WTC11 (cell line): ENCODE results near the gene WSB2. TPM values are rescaled to one million over a fixed set of nuclear protein-coding genes. Genes with fewer than 3 reads are reported as not detected.

Experiments
- ATAC-seq: fragments of 200-7000 bp; cut with Tn5 transposase; 2 replicates; pipeline ENCODE4 v1.10.0; 2021; ENCODE audit warnings: mild to moderate bottlenecking, moderate library complexity
- CTCF ChIA-PET: fragments of 300-600 bp; sonication (Branson Sonifier 250); formaldehyde crosslinking; loops from one replicate; lab custom pipeline; 2021; ENCODE audit warnings: antibody characterized with exemption; lab: Charles Lee
- POLR2A ChIA-PET: fragments of 350-600 bp; sonication (Branson Sonifier 250); formaldehyde crosslinking; loops from one replicate; lab custom pipeline; 2021; ENCODE audit warnings: antibody characterized with exemption; lab: Charles Lee
- DNase-seq: peaks from one replicate; pipeline ENCODE4 v3.0.0; 2021; ENCODE audit warnings: low spot score
- H3K27ac Mint-ChIP-seq: 2 replicates; pipeline ENCODE4 v1.8.0; 2021; ENCODE audit warnings: mixed read lengths
- H3K27me3 Mint-ChIP-seq: 2 replicates; pipeline ENCODE4 v1.8.0; 2021; ENCODE audit warnings: low read depth, mild to moderate bottlenecking, moderate library complexity, mixed read lengths
- H3K36me3 Mint-ChIP-seq: 2 replicates; pipeline ENCODE4 v1.8.0; 2021; ENCODE audit warnings: mixed read lengths
- H3K4me1 Mint-ChIP-seq: 2 replicates; pipeline ENCODE4 v1.8.0; 2022; ENCODE audit warnings: mixed read lengths
- H3K4me3 Mint-ChIP-seq: 2 replicates; pipeline ENCODE4 v1.8.0; 2021; ENCODE audit warnings: mild to moderate bottlenecking, moderate library complexity, mixed read lengths
- H3K9me3 Mint-ChIP-seq: 2 replicates; pipeline ENCODE4 v1.8.0; 2021; ENCODE audit warnings: mixed read lengths
- ELF4 ChIP-seq: sonication (generic); formaldehyde crosslinking; IDR thresholded peaks from 2 replicates; pipeline ENCODE4 v1.8.1; 2022; ENCODE audit warnings: low read depth, mild to moderate bottlenecking, moderate library complexity, missing genetic modification reagents
- FOXK1 ChIP-seq: sonication (generic); formaldehyde crosslinking; IDR thresholded peaks from 2 replicates; pipeline ENCODE4 v1.8.0; 2022; ENCODE audit warnings: mild to moderate bottlenecking, moderate library complexity, missing genetic modification reagents
- NR2C2 ChIP-seq: sonication (generic); formaldehyde crosslinking; IDR thresholded peaks from 2 replicates; pipeline ENCODE4 v1.8.0; 2022; ENCODE audit warnings: mild to moderate bottlenecking, missing genetic modification reagents
- PRDM15 ChIP-seq: sonication (generic); formaldehyde crosslinking; IDR thresholded peaks from 2 replicates; pipeline ENCODE4 v1.8.0; 2022; ENCODE audit warnings: missing genetic modification reagents
- PRRX2 ChIP-seq: fragments of 250-450 bp; sonication (Bioruptor Pico); IDR thresholded peaks from 2 replicates; pipeline ENCODE4 v1.8.0; 2021; ENCODE audit warnings: mild to moderate bottlenecking
- TEAD4 ChIP-seq: sonication (generic); formaldehyde crosslinking; IDR thresholded peaks from 2 replicates; pipeline ENCODE4 v1.8.0; 2022; ENCODE audit warnings: mild to moderate bottlenecking, missing genetic modification reagents
- USF1 ChIP-seq: sonication (generic); formaldehyde crosslinking; IDR thresholded peaks from 2 replicates; pipeline ENCODE4 v1.8.0; 2022; ENCODE audit warnings: mild to moderate bottlenecking, missing genetic modification reagents
- USF2 ChIP-seq: sonication (generic); formaldehyde crosslinking; IDR thresholded peaks from 2 replicates; pipeline ENCODE4 v1.8.1; 2023; ENCODE audit warnings: mild to moderate bottlenecking, missing genetic modification reagents, moderate library complexity
- ZNF121 ChIP-seq: sonication (generic); formaldehyde crosslinking; IDR thresholded peaks from 2 replicates; pipeline ENCODE4 v1.8.0; 2023; ENCODE audit warnings: missing genetic modification reagents
- ZNF396 ChIP-seq: fragments of 250-450 bp; sonication (Bioruptor Pico); IDR thresholded peaks from 2 replicates; pipeline ENCODE4 v1.8.0; 2021; ENCODE audit warnings: mild to moderate bottlenecking, moderate library complexity, borderline replicate concordance
- ZNF416 ChIP-seq: fragments of 250-450 bp; sonication (Bioruptor Pico); IDR thresholded peaks from 2 replicates; pipeline ENCODE4 v1.9.0; 2021; ENCODE audit warnings: mild to moderate bottlenecking, inconsistent platforms
- ZNF512 ChIP-seq: sonication (generic); formaldehyde crosslinking; IDR thresholded peaks from 2 replicates; pipeline ENCODE4 v1.8.1; 2022; ENCODE audit warnings: missing genetic modification reagents, borderline replicate concordance
- ZNF532 ChIP-seq: fragments of 250-450 bp; sonication (Bioruptor Pico); IDR thresholded peaks from 2 replicates; pipeline ENCODE4 v1.9.0; 2021; ENCODE audit warnings: mild to moderate bottlenecking, borderline replicate concordance
- total RNA-seq: library from RNA; stranded (reverse); gene quantifications from 3 replicates; pipeline ENCODE4 v1.2.3, GENCODE V29; 2021

Gene WSB2
- total RNA-seq, 1 experiment from 2014 or later: 74.2 TPM

- ATAC-seq (peak; percentile 34; the same call in 1 of the 2 replicates), DNase-seq (no peak)
- Mint-ChIP-seq H3K36me3 (peaks cover 77% of the 10 kb centered on the region), H3K27me3 (no peaks in the 10 kb centered on the region), H3K27ac (peak overlapping the region; percentile 60), H3K4me1 (no peaks in the 10 kb centered on the region; the same call in 1 of the 2 replicates), H3K4me3 (no peak overlapping the region), H3K9me3 (no peaks in the 10 kb centered on the region)
- ChIA-PET CTCF (interaction anchor here (0.7 to 2.7 kb wide), 11 partner anchors 9 to 185 kb away, joined by 3 to 32 read pairs (median 3); no protein-coding TSS in a partner anchor), POLR2A (interaction anchor here (0.5 to 0.6 kb wide), 2 partner anchors 159 to 1939 kb away, joined by 3 to 5 read pairs; no protein-coding TSS in a partner anchor)
- TF ChIP-seq ZNF512: no peak
- no peak for TF ChIP-seq PRDM15
- TF ChIP-seq USF1 (CRISPR knock-in tag): no peak
- no peak for TF ChIP-seq FOXK1 (CRISPR knock-in tag)
- TF ChIP-seq ZNF416: no peak
- no peak for TF ChIP-seq ZNF396 (CRISPR knock-in tag)
- TF ChIP-seq USF2: no peak
- no peak for TF ChIP-seq NR2C2 (CRISPR knock-in tag)
- TF ChIP-seq ZNF121 (CRISPR knock-in tag): no peak
- no peak for TF ChIP-seq ZNF532 (CRISPR knock-in tag)
- no peak for TF ChIP-seq TEAD4 (CRISPR knock-in tag)
- TF ChIP-seq ELF4 (CRISPR knock-in tag): no peak
- TF ChIP-seq PRRX2: no peak
These were observed 25.6 kb downstream of the WSB2 start for GRCh38 chr12:118035190-118036041.
